ENCODE measurements around the gene NOL12.

DNA sequence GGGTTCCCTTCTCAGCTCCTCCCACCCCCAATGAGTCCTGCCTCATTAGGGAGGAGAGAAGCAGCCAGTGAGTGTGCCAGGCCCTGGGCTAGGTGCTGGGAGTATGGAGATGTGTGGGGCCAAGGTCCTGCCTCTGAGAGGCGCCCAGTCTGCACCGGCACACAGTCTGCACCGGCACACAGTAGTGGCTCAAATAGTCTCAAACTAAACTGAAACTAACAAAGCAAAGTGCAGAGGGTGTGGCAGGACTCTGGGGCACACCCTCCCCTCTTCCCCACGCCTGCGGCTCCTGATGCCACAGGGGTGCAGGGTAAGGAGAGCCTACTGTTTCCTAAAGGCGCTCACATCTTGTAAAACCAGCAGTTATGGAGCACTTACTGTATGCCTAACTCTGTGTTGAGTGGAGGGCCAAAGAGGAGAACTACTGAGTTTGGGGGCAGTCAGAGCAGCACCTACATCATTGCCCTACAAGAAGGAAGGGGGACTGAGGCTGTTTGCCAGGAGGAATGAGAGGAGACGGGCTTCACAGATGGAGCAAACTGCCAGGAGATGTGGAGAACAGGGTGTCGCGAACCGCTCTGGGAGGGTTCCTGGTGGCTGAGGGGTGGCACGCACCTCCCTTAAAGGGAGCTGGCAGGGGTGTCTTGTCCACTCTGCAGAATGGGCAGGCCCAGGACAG, 47.6 kb upstream of the NOL12 start:
- TF ChIP-seq POLR2AphosphoS5 (IDR thresholded peaks at IDR 0.05; ENCODE audit: low read depth, low read length) = no peak
- TF ChIP-seq POLR2A (IDR thresholded peaks at IDR 0.05; ENCODE audit: low read depth, low read length) = no peak
- TF ChIP-seq TAF1 (IDR thresholded peaks at IDR 0.05; ENCODE audit: borderline replicate concordance, low read depth, low read length) = no peak
